Measurements from ENCODE around the gene BRMS1L. TPM values are rescaled to one million over a fixed set of nuclear protein-coding genes. Genes with fewer than 3 reads are reported as not detected.

The BRMS1L gene
- total and polyA plus RNA-seq, 9 of the 15 experiments (the other 6 are each of a cell fraction or from before 2014, with no cell fraction given): 1.2 to 4.7 (median 3.3) TPM

DNA sequence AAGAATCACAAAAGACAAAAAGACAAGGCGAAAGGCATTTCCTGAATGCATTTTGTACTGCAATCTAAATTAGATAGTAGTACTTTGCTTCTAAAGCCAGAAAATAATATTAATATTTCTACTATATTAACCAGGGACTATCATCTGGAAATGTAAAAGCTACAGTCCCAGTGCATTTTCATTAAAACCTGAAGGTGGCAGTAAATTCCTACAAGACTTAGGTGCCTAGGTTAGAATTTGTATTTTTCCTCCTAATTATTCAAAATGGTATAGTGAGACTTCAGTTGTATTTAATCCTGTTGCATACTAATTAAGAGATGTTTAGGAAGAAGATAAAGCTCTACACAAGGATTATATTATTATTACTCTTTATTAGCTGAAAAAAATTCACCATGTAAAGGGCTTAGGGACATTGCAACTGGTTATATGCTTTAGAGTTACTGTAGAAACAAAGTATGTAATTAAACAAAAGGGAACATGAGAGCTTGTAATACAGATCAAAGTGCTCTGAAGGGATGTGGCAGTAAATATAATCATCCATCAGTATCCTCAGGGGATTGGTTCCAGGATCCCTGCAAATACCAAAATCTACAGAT, 53.6 kb downstream of the BRMS1L start:
- no peak for ATAC-seq
- Histone ChIP-seq H2AFZ (ENCODE audit: low read depth, low read length) (no peak overlapping the region), H3K4me2 (ENCODE audit: insufficient read depth, low read length) (no peak overlapping the region), H3K9ac (ENCODE audit: insufficient read depth in 1 of 2, low read depth in 2 of 2, low read length in 2 of 2) (no peak overlapping the region), H4K20me1 (replicated peaks; ENCODE audit: control insufficient read depth, insufficient read depth, low read length) (no peaks in the 10 kb centered on the region), H3K9me3 (replicated peaks; ENCODE audit: control insufficient read depth, insufficient read depth, low read depth, low read length) (no peaks in the 10 kb centered on the region), H3K36me3 (ENCODE audit: control insufficient read depth, insufficient read depth, low read length) (no peaks in the 10 kb centered on the region), H3K27me3 (ENCODE audit: control insufficient read depth in 2 of 2, insufficient read depth in 2 of 2, low read length in 2 of 2) (no peaks in the 10 kb centered on the region), H3K27ac (ENCODE audit: extremely low read depth, low read depth, low read length) (no peak overlapping the region), H3K9me1 (ENCODE audit: control insufficient read depth, insufficient read depth, low read length) (no peaks in the 10 kb centered on the region), H3K4me1 (replicated peaks in 1 of 2; ENCODE audit: control insufficient read depth in 2 of 2, insufficient read depth in 2 of 2, low read length in 2 of 2) (peaks cover 0 to 9% of the 10 kb centered on the region in 2 experiments; a peak in 2 of 5 replicates), H3K4me3 (no peak overlapping the region), H3K79me2 (ENCODE audit: control insufficient read depth, insufficient read depth, low read length) (no peaks in the 10 kb centered on the region)
- TF ChIP-seq RAD21 (CRISPR knock-in tag; conservative IDR thresholded peaks at IDR 0.05 in 1 of 2, IDR thresholded peaks at IDR 0.05 in 1 of 2): peak in 1 of 2 experiments; percentile 42; a peak in 3 of 4 replicates
- no peak for TF ChIP-seq ZNF57 (CRISPR knock-in tag; IDR thresholded peaks at IDR 0.05)
- TF ChIP-seq, protein P1, sequence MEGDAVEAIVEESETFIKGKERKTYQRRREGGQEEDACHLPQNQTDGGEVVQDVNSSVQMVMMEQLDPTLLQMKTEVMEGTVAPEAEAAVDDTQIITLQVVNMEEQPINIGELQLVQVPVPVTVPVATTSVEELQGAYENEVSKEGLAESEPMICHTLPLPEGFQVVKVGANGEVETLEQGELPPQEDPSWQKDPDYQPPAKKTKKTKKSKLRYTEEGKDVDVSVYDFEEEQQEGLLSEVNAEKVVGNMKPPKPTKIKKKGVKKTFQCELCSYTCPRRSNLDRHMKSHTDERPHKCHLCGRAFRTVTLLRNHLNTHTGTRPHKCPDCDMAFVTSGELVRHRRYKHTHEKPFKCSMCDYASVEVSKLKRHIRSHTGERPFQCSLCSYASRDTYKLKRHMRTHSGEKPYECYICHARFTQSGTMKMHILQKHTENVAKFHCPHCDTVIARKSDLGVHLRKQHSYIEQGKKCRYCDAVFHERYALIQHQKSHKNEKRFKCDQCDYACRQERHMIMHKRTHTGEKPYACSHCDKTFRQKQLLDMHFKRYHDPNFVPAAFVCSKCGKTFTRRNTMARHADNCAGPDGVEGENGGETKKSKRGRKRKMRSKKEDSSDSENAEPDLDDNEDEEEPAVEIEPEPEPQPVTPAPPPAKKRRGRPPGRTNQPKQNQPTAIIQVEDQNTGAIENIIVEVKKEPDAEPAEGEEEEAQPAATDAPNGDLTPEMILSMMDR (IDR thresholded peaks at IDR 0.05 in 2 of 3, conservative IDR thresholded peaks at IDR 0.05 in 1 of 3; ENCODE audit: insufficient read depth in 2 of 3, low read depth in 1 of 3, low read length in 3 of 3): peak in 2 of 3 experiments; percentile 20 to 54; a peak in 3 of 6 replicates
- in situ Hi-C loops (cut with MboI) (no loop called here), intact Hi-C loops (cut with micrococcal nuclease) (loop anchor here (2.0 to 10.0 kb wide), 2 partner anchors 189 to 725 kb away; no protein-coding TSS in a partner anchor)
- POLR2A ChIA-PET: interaction anchor here (1.4 kb wide), 1 partner anchor 19 kb away, joined by 3 read pairs; no protein-coding TSS in a partner anchor
- BruUV-seq (replicated peaks): no TSS peak
- DNase-seq (ENCODE audit: extremely low read depth in 1 of 4, low spot score in 3 of 4): no peak
- WGBS (ENCODE audit: insufficient coverage, low coverage, missing lambda C conversion rate): 15% methylated on average over 1 of the region's 1 CpG
- FAIRE-seq: no peak
- CTCF ChIA-PET (ENCODE audit: low intra/inter-chr PET ratio): no interaction called here

Data from K562 (cell line).